Measurements from ENCODE around the gene PTPRD.
"Not testable (repeated sequence)": the region's sequence is repeated elsewhere in the genome, so short reads cannot be mapped to it uniquely, and the experiment has no call there.

PTPRD gene

GRCh38 chr9:9041756-9042155 is 1571.0 kb downstream of the PTPRD start:
- no peak overlapping the region for H3K4me3 ChIP-seq (ENCODE audit: low read depth, low read length)
- DNase-seq (ENCODE audit: low read depth) = no peak
- TF ChIP-seq CTCF (IDR thresholded peaks at IDR 0.05; ENCODE audit: insufficient read depth, low read depth, low read length, missing control alignments) = no peak

- no peak overlapping the region for H3K4me3 ChIP-seq (ENCODE audit: low read depth, low read length)
- no peak for DNase-seq (ENCODE audit: low read depth)
- no peak for TF ChIP-seq CTCF (IDR thresholded peaks at IDR 0.05; ENCODE audit: insufficient read depth, low read depth, low read length, missing control alignments)
These were observed 1579.8 kb downstream of the PTPRD start for GRCh38 chr9:9033022-9033421.

DNA sequence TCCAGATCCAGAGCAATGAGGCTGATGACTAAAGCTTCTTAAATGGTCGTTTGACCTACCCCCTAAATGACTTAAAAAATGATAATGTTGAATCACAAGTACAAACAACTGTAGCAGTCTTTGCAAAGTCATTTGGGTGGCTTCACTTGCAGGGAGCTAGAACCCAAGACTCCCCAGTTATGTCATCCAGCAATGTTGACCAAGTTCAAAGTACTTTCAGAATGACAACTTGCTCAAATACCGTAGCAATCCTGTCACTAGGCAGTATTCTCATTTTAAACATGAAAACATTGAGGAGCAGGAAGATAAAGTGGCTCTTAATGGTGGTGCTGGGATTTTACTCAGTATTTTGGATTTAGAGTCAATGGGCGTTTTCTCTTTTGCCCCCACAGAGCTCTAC is 1596.2 kb downstream of the PTPRD start:
- H3K4me3 ChIP-seq (ENCODE audit: low read depth, low read length) = no peak overlapping the region
- no peak for TF ChIP-seq CTCF (IDR thresholded peaks at IDR 0.05; ENCODE audit: insufficient read depth, low read depth, low read length, missing control alignments)
- no peak for DNase-seq (ENCODE audit: low read depth)

DNA sequence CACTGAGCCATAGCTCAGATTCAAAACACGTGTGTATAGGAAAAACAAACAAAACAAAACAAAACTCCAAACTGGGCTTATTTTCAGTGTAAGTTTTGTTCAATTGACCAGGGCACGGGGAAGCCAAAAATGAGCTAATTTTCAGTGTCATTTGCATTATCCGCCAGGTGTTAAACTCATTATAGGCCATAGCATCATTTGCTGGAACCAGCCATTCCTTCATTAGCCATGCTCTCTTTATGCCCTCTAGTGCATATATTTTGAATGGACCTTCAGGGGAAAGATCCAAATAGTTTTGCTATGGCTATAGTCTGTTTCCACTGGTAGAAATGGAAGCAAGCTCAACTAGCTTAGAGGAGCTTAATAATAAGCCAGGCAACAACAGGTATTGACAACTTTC is 1608.0 kb downstream of the PTPRD start:
- TF ChIP-seq CTCF (IDR thresholded peaks at IDR 0.05; ENCODE audit: insufficient read depth, low read depth, low read length, missing control alignments) = no peak
- H3K4me3 ChIP-seq (ENCODE audit: low read depth, low read length) = no peak overlapping the region
- no peak for DNase-seq (ENCODE audit: low read depth)

- no peak overlapping the region for H3K4me3 ChIP-seq (ENCODE audit: low read depth, low read length)
- no peak for TF ChIP-seq CTCF (IDR thresholded peaks at IDR 0.05; ENCODE audit: insufficient read depth, low read depth, low read length, missing control alignments)
- DNase-seq (ENCODE audit: low read depth) = no peak
These were observed 1609.8 kb downstream of the PTPRD start for GRCh38 chr9:9002826-9003583.

DNA sequence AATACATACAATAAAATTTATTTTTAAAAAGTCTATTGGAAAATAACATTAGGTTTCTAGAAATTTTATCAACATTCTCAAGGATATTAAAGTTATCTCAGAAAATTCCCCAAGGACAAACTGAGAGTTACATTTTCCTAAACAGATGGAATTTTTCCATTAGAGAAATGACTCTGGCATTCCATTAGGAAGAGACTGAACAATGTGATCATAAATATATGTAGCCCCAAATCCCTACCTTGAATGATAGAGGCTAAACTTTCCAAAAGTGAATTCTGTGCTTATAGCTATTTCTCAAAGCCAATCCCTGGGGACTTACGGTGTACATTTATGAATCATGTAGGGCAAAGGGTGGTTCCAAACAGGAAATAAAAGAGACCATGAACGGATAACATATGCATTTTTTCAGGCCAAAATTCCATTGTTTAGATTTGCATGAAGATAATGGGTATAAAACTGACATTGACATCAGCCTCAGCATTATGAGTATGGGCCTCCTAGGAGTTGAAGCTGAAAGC is 1632.2 kb downstream of the PTPRD start:
- H3K4me3 ChIP-seq (ENCODE audit: low read depth, low read length) = no peak overlapping the region
- TF ChIP-seq CTCF (IDR thresholded peaks at IDR 0.05; ENCODE audit: insufficient read depth, low read depth, low read length, missing control alignments) = no peak
- no peak for DNase-seq (ENCODE audit: low read depth)

GRCh38 chr9:8978334-8978733 is 1634.5 kb downstream of the PTPRD start:
- no peak overlapping the region for H3K4me3 ChIP-seq (ENCODE audit: low read depth, low read length)
- no peak for TF ChIP-seq CTCF (IDR thresholded peaks at IDR 0.05; ENCODE audit: insufficient read depth, low read depth, low read length, missing control alignments)
- no peak for DNase-seq (ENCODE audit: low read depth)

DNA sequence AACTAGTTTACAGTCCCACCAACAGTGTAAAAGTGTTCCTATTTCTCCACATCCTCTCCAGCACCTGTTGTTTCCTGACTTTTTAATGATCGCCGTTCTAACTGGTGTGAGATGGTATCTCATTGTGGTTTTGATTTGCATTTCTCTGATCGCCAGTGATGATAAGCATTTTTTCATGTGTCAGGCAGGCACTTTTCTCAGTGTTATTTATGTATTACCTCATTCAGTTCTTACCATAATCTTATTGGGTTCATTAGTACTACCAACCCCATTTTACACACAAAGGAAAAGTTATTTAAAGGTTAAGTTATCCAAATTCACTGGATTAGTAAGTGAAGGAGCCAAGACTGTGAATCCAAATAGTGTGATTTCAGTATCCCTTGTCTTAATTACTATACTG is 1644.5 kb downstream of the PTPRD start:
- H3K4me3 ChIP-seq (ENCODE audit: low read depth, low read length); DNase-seq (ENCODE audit: low read depth): not testable (repeated sequence)
